Upper lobe of left lung (tissue), 6 donors: ENCODE data around the gene CCDC77. TPM values are rescaled to one million over a fixed set of nuclear protein-coding genes. Genes with fewer than 3 reads are reported as not detected.
"Not testable (repeated sequence)": the region's sequence is repeated elsewhere in the genome, so short reads cannot be mapped to it uniquely, and the experiment has no call there.

Experiments
- ATAC-seq, 2 donors: fragments of 200-7000 bp; cut with Tn5 transposase; one replicate each; pipeline ENCODE4 v1.9.1; 2022; ENCODE audit warnings: mild to moderate bottlenecking in 2 of 2, moderate library complexity in 2 of 2; ENCODE audit not compliant: low FRiP score in 2 of 2
- DNase-seq, 2 donors: peaks; one replicate each; pipeline ENCODE4 v3.0.0-alpha.2; 2019 to 2020
- H3K27ac ChIP-seq, 4 donors: fragments of 200-600 bp; sonication (generic); one replicate each; pipeline ENCODE4 v1.5.1; 2016 to 2019
- H3K27me3 ChIP-seq, 4 donors: fragments of 200-600 bp; sonication (generic); one replicate each; pipeline ENCODE4 v1.5.1; 2017 to 2019
- H3K36me3 ChIP-seq, 4 donors: fragments of 200-600 bp; sonication (generic); one replicate each; pipeline ENCODE4 v1.5.1; 2016 to 2019
- H3K4me1 ChIP-seq, 4 donors: fragments of 200-600 bp; sonication (generic); one replicate each; pipeline ENCODE4 v1.5.1; 2018 to 2019
- H3K4me3 ChIP-seq, 4 donors: fragments of 200-600 bp; sonication (generic); one replicate each; pipeline ENCODE4 v1.5.1; 2017 to 2019; ENCODE audit warnings: mild to moderate bottlenecking in 2 of 4, moderate library complexity in 1 of 4
- H3K9me3 ChIP-seq, 4 donors: fragments of 200-600 bp; sonication (generic); one replicate each; pipeline ENCODE4 v1.5.1; 2018 to 2019
- CTCF ChIP-seq, 6 experiments: fragments of 450-650 bp in 4 of 6; fragments of 200-600 bp in 2 of 6; sonication (generic) in 2 of 6; IDR thresholded peaks; one replicate each; pipeline ENCODE4 v1.5.1; 2016 to 2019; ENCODE audit warnings: antibody characterized with exemption in 6 of 6
- EP300 ChIP-seq, 4 donors: sonication (generic); formaldehyde crosslinking; IDR thresholded peaks; one replicate each; pipeline ENCODE4 v1.5.1; 2017; ENCODE audit warnings: antibody characterized with exemption in 4 of 4, control low read depth in 2 of 4
- POLR2A ChIP-seq, 4 donors: fragments of 450-650 bp; IDR thresholded peaks; one replicate each; pipeline ENCODE4 v1.5.1; 2016 to 2017; ENCODE audit warnings: antibody characterized with exemption in 4 of 4, mild to moderate bottlenecking in 2 of 4
- POLR2AphosphoS5 ChIP-seq, 2 donors: sonication (generic); formaldehyde crosslinking; IDR thresholded peaks; one replicate each; pipeline ENCODE4 v1.5.1; 2017; ENCODE audit warnings: antibody characterized with exemption in 2 of 2
- WGBS, 2 donors: methylation state at CpG; one replicate each; pipeline ENCODE4 v1.1.5; 2017 to 2018; 5-methylcytosine and 5-hydroxymethylcytosine counted together
- total RNA-seq, 6 donors: library from RNA; depleted of rRNA in 4 of 6; stranded (reverse); fragments of >200 nt in 4 of 6; gene quantifications; one replicate each; pipeline versions ENCODE4 v1.1.0 to v1.2.1, GENCODE V29; 2016 to 2021
- donor health status: DM: no; HTN: no; CAD: no; lungs with moderate emphysema.
- donor health status: DM: no; HTN: yes; CAD: no; lungs with severe emphysema.

The CCDC77 gene
- total RNA-seq, 6 donors from 2014 or later = 6.5 to 25.1 (median 7.6) TPM

- peaks cover 0 to 8% (median 7%) of the 10 kb centered on the region in 4 donors for H3K9me3 ChIP-seq
- H3K36me3 ChIP-seq = peaks cover 25 to 72% (median 45%) of the 10 kb centered on the region in 4 donors
- 85 to 100% methylated on average over 1 of the region's 1 CpG for WGBS, 2 donors
- no peak overlapping the region for H3K27ac ChIP-seq
- ATAC-seq (no peak), DNase-seq (no peak)
- no peak overlapping the region for H3K4me3 ChIP-seq
- H3K4me1 ChIP-seq = no peaks in the 10 kb centered on the region
- H3K27me3 ChIP-seq = no peaks in the 10 kb centered on the region
- TF ChIP-seq POLR2AphosphoS5 (IDR thresholded peaks at IDR 0.05) (no peak), POLR2A (IDR thresholded peaks at IDR 0.05) (no peak), EP300 (IDR thresholded peaks at IDR 0.05) (no peak), CTCF (IDR thresholded peaks at IDR 0.05) (no peak)
Measured at GRCh38 chr12:367972-368371, 33.5 kb upstream of the CCDC77 start.

- not testable (repeated sequence) for H3K9me3 ChIP-seq, H3K27ac ChIP-seq, DNase-seq, H3K27me3 ChIP-seq, H3K4me3 ChIP-seq, ATAC-seq, H3K4me1 ChIP-seq
- H3K36me3 ChIP-seq = peaks cover 6 to 64% (median 26%) of the 10 kb centered on the region in 4 donors
- 97 to 99% methylated on average over 5 of the region's 5 CpGs for WGBS, 2 donors
Measured at GRCh38 chr12:370739-371485, 30.5 kb upstream of the CCDC77 start.

- peak overlapping the region in 2 of 4 donors; percentile 74 to 87 for H3K4me3 ChIP-seq
Measured at GRCh38 chr12:386651-387050, 14.8 kb upstream of the CCDC77 start.

GRCh38 chr12:388012-388411 is 13.4 kb upstream of the CCDC77 start:
- ATAC-seq (no peak), DNase-seq (no peak)
- Histone ChIP-seq H3K4me3 (peak overlapping the region; percentile 74 to 93 (median 88)), H3K27ac (peak overlapping the region; percentile 92 to 98 (median 96)), H3K36me3 (peaks cover 10 to 18% (median 15%) of the 10 kb centered on the region in 4 donors), H3K4me1 (peaks cover 22 to 40% (median 27%) of the 10 kb centered on the region in 4 donors), H3K9me3 (no peaks in the 10 kb centered on the region), H3K27me3 (no peaks in the 10 kb centered on the region)
- WGBS, 2 donors = 2 to 5% methylated on average over 2 of the region's 2 CpGs
- TF ChIP-seq CTCF (IDR thresholded peaks at IDR 0.05) = no peak
- TF ChIP-seq POLR2A (IDR thresholded peaks at IDR 0.05) = no peak
- TF ChIP-seq POLR2AphosphoS5 (IDR thresholded peaks at IDR 0.05) = no peak
- no peak for TF ChIP-seq EP300 (IDR thresholded peaks at IDR 0.05)

More at GRCh38 chr12:386651-387050, 14.8 kb upstream of the CCDC77 start:
- Histone ChIP-seq H3K36me3 (peaks cover 10 to 32% (median 29%) of the 10 kb centered on the region in 4 donors), H3K27me3 (no peaks in the 10 kb centered on the region), H3K4me1 (peaks cover 22 to 40% (median 27%) of the 10 kb centered on the region in 4 donors), H3K9me3 (no peaks in the 10 kb centered on the region), H3K27ac (no peak overlapping the region)
- ATAC-seq (no peak), DNase-seq (no peak)
- 55 to 66% methylated on average over 4 of the region's 4 CpGs for WGBS, 2 donors
- TF ChIP-seq POLR2A (IDR thresholded peaks at IDR 0.05) (no peak), EP300 (IDR thresholded peaks at IDR 0.05) (no peak), POLR2AphosphoS5 (IDR thresholded peaks at IDR 0.05) (no peak), CTCF (IDR thresholded peaks at IDR 0.05) (no peak)

- TF ChIP-seq POLR2A (IDR thresholded peaks at IDR 0.05) = no peak
- WGBS, 2 donors = 0 to 1% methylated on average over 18 to 28 of the region's 35 CpGs
- DNase-seq (peak in 1 of 2 donors; percentile 77), ATAC-seq (peak; percentile 45 to 55)
- peaks cover 22 to 40% (median 27%) of the 10 kb centered on the region in 4 donors for H3K4me1 ChIP-seq
- peaks cover 5 to 12% (median 9%) of the 10 kb centered on the region in 4 donors for H3K36me3 ChIP-seq
- peak overlapping the region; percentile 92 to 98 (median 96) for H3K27ac ChIP-seq
- no peaks in the 10 kb centered on the region for H3K9me3 ChIP-seq
- H3K4me3 ChIP-seq = peak overlapping the region; percentile 74 to 93 (median 88)
- no peaks in the 10 kb centered on the region for H3K27me3 ChIP-seq
Measured at GRCh38 chr12:388541-389141, 12.8 kb upstream of the CCDC77 start.
